RWPE2 (cell line): ENCODE data around the gene ELOB.

Experiments
- ATAC-seq: fragments of 200-7000 bp; cut with Tn5 transposase; 3 replicates; pipeline ENCODE4 v1.9.1; 2021; ENCODE audit warnings: low read depth
- DNase-seq: peaks from one replicate; pipeline ENCODE4 v3.0.0-alpha.2; 2020; ENCODE audit warnings: low spot score
- H3K27ac ChIP-seq: fragments of 450-650 bp; 2 replicates; pipeline ENCODE4 v1.5.1; 2017; ENCODE audit warnings: mild to moderate bottlenecking; ENCODE audit not compliant: poor library complexity, severe bottlenecking
- H3K27me3 ChIP-seq: fragments of 250-450 bp; sonication (Bioruptor Pico); 2 replicates; pipeline ENCODE4 v1.5.1; 2021; ENCODE audit warnings: mild to moderate bottlenecking, moderate library complexity; ENCODE audit not compliant: insufficient read depth, poor library complexity, severe bottlenecking
- H3K36me3 ChIP-seq: fragments of 250-450 bp; sonication (Bioruptor Pico); 2 replicates; pipeline ENCODE4 v1.5.1; 2020; ENCODE audit warnings: low read depth, mild to moderate bottlenecking, moderate library complexity
- H3K4me1 ChIP-seq: fragments of 250-450 bp; sonication (Bioruptor Pico); 2 replicates; pipeline ENCODE4 v1.5.1; 2021; ENCODE audit warnings: mild to moderate bottlenecking, moderate library complexity; ENCODE audit not compliant: insufficient read depth, poor library complexity, severe bottlenecking
- H3K4me3 ChIP-seq: fragments of 250-450 bp; sonication (Bioruptor Pico); 2 replicates; pipeline ENCODE4 v1.5.1; 2021; ENCODE audit warnings: mild to moderate bottlenecking, moderate library complexity; ENCODE audit not compliant: severe bottlenecking
- H3K9me3 ChIP-seq: fragments of 250-450 bp; sonication (Bioruptor Pico); 2 replicates; pipeline ENCODE4 v1.5.1; 2021; ENCODE audit warnings: mild to moderate bottlenecking, moderate library complexity; ENCODE audit not compliant: severe bottlenecking
- TF ChIP-seq, protein P1 (sequence below): fragments of 450-650 bp; IDR thresholded peaks from one replicate; pipeline ENCODE4 v1.5.1; 2017; ENCODE audit warnings: mild to moderate bottlenecking, moderate library complexity; ENCODE audit not compliant: poor library complexity, severe bottlenecking

ELOB gene

DNA sequence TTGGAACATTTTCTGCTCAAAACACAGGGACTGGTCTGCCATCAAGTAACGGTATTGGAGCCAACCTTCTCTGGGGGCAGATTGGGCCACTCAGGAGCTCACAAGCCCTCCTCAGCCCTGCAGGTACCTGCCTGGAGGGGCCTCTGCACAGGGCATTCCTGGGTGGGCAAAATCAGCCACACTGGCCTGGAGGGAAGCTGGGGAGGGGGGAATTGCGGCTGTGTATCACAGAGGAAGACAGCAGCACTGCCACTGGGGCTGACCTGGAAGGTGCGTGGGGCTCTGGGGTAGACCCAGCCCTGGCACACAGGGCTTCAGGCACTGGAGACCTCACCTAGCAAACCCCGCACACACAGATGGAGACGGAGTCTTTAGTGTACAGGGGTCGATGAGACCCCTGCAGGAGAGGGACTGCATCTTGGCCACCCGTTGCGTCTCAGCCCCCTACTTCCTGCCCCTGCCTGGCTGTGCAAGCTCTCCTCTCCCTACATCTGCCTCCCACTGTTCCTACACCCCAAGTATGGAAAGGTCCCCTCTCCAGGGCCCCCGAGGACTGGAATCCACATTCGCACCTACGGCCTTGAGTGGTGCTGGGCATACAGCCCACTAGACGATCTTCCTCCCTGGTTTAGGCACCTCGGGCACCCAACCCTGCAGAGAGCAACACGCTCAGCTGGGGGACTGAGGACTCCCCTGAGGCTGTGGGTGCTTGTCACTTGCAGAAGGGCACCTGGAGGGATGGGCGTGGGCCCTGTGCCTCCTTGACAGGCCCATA, 31.8 kb downstream of the ELOB start:
- Histone ChIP-seq H3K4me3 (no peak overlapping the region), H3K27me3 (no peaks in the 10 kb centered on the region), H3K9me3 (no peaks in the 10 kb centered on the region), H3K27ac (no peak overlapping the region), H3K4me1 (no peaks in the 10 kb centered on the region), H3K36me3 (no peaks in the 10 kb centered on the region)
- ATAC-seq (no peak), DNase-seq (no peak)
- TF ChIP-seq, protein P1, sequence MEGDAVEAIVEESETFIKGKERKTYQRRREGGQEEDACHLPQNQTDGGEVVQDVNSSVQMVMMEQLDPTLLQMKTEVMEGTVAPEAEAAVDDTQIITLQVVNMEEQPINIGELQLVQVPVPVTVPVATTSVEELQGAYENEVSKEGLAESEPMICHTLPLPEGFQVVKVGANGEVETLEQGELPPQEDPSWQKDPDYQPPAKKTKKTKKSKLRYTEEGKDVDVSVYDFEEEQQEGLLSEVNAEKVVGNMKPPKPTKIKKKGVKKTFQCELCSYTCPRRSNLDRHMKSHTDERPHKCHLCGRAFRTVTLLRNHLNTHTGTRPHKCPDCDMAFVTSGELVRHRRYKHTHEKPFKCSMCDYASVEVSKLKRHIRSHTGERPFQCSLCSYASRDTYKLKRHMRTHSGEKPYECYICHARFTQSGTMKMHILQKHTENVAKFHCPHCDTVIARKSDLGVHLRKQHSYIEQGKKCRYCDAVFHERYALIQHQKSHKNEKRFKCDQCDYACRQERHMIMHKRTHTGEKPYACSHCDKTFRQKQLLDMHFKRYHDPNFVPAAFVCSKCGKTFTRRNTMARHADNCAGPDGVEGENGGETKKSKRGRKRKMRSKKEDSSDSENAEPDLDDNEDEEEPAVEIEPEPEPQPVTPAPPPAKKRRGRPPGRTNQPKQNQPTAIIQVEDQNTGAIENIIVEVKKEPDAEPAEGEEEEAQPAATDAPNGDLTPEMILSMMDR = no peak

DNA sequence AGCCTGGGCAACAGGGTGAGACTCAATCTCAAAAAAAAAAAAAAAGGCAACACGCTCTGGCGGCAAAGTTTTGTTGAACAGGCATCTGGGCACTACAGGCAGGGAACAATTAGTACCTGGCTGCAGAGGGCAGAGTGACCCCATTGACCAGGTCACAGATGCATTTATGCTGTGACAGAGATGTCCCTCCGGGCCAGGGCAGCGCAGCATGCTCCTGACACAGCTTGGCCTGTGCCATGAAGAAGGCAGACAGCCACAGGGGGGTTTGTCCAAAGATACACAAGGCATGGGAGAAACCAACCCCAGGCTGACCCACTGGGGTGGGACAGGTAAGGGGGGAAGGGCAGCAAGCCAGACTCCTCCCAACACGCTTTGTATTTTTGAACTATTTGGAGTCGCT, 32.4 kb downstream of the ELOB start:
- no peak overlapping the region for H3K4me3 ChIP-seq
- H3K36me3 ChIP-seq = no peaks in the 10 kb centered on the region
- H3K9me3 ChIP-seq = no peaks in the 10 kb centered on the region
- no peaks in the 10 kb centered on the region for H3K27me3 ChIP-seq
- TF ChIP-seq, protein P1 = no peak
- H3K4me1 ChIP-seq = no peaks in the 10 kb centered on the region
- no peak for DNase-seq
- H3K27ac ChIP-seq = no peak overlapping the region
- ATAC-seq = no peak

DNA sequence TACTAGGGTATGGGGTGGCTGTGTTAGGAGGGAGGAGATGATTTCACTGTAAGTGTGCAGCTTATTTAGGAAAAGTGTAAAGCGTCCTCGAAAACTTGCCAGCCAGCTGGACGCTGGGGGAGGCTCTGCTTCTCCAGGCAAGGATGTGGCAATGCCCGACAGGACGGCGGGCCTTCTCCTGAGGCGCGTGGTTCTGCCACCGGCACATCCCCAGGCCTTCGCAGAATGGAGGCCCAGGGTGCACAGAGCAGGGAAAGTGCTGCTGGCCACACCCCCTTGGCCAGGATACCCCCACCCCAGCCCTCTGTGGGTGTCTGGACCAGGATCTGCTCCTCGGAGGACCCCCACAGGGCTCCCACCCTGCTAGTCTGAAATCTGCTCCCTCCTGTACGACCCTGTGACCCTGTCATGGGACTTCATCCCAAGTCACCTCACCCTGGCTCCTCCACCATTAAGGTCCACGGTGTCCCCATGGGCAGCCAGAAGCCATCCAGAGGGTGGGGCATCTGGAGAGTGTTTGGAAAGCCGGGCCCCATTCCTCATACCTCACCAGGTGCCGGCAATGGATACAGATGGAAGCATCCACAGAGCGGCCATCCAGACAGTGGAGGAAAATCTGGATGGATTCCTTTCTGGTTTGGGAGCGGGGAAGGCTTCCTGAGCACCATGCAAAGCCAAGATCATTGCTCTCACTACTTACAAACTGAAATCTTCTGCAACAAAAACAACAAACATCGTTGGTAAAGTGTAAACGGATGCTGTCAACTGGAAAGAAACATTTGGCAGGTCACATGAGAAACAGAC, 33.9 kb downstream of the ELOB start:
- Histone ChIP-seq H3K36me3 (no peaks in the 10 kb centered on the region), H3K4me3 (no peak overlapping the region), H3K4me1 (no peaks in the 10 kb centered on the region), H3K27me3 (no peaks in the 10 kb centered on the region), H3K9me3 (no peaks in the 10 kb centered on the region), H3K27ac (no peak overlapping the region)
- DNase-seq = no peak
- ATAC-seq = no peak
- TF ChIP-seq, protein P1 = no peak

DNA sequence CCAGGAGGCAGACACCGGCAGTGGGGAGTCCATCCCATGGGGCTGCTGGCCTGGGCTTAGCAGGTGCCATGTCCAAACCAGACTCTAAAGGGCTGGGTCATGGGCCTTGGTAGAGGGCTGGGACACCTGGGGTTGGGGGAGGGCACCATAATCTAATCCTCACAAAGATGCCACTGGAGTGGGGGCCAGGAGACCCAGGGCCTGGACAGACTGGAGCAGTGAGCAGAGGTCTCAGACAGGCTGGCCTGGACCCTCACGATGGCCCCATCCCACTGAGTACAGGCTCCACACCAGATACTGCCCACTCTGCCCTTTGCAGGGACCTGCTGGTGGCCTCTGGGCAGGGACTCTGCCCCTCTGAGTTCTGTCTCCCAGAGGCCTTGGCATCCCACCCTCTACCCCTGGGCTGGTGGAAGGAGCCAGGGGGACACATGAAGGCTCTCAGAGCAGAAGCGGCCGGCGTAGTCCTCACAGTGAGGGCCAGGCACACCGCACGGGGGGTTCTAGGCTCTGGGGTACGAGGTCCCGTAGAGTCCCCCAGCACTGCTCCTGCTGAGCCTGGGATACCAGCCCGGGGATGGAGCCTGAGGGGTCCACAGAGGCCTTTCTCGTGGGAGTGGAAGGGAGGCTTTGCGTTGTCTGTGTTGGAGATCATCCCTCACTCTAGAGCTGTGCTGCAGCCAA, 34.6 kb downstream of the ELOB start:
- no peak overlapping the region for H3K4me3 ChIP-seq
- H3K36me3 ChIP-seq = no peaks in the 10 kb centered on the region
- no peaks in the 10 kb centered on the region for H3K4me1 ChIP-seq
- no peak overlapping the region for H3K27ac ChIP-seq
- ATAC-seq (no peak), DNase-seq (no peak)
- TF ChIP-seq, protein P1 = no peak
- no peaks in the 10 kb centered on the region for H3K27me3 ChIP-seq
- H3K9me3 ChIP-seq = no peaks in the 10 kb centered on the region
